HG03280 (cell line): ENCODE measurements around the gene ARRDC3.
"Not testable (repeated sequence)": the region's sequence is repeated elsewhere in the genome, so short reads cannot be mapped to it uniquely, and the experiment has no call there.

ENCODE experiments used
- ATAC-seq: cut with Tn5 transposase; IDR thresholded peaks from one replicate; pipeline ENCODE4 v1.9.1; 2021; ENCODE audit warnings: mild to moderate bottlenecking, moderate library complexity; ENCODE audit not compliant: unreplicated experiment

The ARRDC3 gene, protein sequence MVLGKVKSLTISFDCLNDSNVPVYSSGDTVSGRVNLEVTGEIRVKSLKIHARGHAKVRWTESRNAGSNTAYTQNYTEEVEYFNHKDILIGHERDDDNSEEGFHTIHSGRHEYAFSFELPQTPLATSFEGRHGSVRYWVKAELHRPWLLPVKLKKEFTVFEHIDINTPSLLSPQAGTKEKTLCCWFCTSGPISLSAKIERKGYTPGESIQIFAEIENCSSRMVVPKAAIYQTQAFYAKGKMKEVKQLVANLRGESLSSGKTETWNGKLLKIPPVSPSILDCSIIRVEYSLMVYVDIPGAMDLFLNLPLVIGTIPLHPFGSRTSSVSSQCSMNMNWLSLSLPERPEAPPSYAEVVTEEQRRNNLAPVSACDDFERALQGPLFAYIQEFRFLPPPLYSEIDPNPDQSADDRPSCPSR

DNA sequence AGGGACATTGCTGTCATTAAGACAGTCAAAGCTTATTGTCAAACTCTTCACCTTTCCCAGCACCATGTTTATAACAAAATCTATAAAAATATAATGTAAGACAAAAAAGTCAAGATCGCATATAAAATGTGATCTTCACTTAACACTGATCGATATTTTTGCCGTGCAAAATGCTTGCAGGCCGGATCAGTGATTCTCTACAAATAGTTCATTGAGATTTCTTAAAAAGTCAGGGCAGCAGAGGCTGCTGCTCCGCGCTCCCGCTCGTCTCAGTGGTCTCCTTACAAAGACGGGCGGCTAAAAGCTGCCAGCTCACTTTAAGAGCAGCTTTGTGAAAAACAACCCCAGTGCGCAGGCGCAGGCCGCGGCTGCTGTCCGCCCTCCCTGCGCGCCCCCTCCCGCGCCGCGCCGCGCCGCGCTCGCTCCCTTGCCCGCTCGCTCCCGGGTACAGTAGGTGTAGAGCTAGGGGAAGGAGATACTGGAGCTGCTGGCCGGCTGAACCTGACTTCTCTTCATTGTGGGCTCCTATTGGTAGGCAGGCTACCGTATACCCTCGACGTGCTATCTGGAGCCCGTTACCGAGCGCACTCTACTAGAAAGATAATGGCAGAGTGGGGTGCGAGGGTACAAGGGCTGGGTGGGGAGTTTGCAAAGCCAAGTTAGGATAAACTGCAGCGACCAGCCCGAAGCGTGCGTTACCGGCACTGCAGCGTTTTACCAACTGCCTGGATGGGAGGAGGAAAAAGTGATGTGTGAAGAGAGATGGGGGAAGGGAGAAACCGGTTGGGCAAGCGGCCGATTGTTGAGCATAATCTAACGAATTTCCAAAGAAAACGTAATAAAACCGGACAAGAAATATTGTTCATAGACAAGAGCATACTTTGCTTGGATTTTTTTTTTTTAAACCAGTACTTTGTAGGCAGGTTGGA is at the start of gene ARRDC3:
TSS of gene ARRDC3 (minus strand) at position 291 of the 929 bp plus-strand sequence. CDS start at position 66, 225 bp downstream.
- ATAC-seq: peak; percentile 48

DNA sequence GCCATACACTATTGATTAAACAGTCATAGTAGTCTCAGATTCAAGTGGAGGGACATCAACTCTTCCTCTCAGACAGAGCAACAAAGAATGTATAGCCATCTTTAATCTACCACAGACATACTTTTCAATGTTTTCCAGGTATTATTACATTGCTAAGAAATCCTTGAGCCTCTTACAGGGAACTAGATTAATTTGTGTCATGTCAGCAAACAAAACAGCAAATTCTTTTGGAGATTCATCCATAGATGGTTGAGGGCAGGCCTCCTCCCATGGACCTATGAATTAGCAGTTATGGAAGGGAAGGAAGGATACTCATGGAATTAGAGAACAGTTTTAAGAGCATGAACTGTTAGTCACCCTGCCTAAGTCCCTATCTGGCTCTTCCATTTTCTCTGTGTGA is 47.8 kb upstream of the ARRDC3 start:
- ATAC-seq: no peak

DNA sequence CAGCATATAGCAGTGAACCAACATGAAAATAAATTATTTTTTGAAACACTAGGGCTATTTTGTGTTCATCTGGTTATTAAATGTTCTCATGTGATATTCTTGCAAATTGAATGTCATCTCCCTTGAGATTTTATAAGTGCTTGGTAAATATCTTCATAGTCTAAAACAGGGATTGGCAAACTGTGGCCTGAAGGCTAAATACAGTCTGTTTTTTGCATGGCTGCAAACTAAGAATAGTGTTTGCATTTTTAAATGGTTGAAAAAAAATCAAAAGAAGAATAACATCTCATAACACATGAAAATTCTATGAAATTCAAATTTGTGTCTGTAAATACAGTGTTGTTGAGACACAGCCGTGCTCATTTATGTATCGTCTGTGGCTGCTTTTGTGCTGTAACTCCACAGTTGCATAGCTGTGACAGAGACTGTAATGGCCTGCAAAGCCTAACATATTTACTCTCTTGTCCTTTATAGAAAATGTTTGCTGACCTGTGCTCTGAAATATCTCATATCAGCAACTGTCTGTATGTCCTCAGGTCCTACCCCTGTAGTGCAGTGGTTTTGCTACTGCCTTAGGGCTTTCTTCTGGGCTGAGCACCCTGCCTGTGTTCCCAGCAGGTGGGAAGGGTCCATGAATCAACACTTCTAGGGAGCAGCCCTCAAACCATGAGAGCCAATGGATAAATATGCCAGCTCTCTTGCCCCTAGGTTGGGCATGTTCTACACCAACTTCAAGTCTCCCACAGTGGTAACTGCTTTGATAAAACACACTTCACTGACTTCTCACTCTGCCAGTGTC is 41.7 kb upstream of the ARRDC3 start:
- no peak for ATAC-seq

DNA sequence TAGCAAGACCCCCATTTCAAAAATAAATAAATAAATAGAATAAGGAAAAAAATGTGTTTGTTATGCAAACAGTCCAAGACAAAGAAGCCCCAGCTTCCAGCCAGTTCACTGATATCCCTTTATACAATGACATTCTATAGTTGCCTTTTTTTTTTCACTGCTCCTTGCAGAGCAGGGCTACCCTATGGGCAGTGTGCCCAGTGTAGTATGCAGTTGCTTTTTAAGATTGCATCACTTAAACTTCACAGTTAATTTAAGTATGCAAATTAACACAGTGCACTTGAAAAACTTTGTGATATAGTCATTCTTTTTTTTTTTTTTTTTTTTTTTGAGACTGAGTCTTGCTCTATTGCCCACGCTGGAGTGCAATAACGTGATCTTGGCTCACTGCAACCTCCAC is 40.8 kb upstream of the ARRDC3 start:
- no peak for ATAC-seq

DNA sequence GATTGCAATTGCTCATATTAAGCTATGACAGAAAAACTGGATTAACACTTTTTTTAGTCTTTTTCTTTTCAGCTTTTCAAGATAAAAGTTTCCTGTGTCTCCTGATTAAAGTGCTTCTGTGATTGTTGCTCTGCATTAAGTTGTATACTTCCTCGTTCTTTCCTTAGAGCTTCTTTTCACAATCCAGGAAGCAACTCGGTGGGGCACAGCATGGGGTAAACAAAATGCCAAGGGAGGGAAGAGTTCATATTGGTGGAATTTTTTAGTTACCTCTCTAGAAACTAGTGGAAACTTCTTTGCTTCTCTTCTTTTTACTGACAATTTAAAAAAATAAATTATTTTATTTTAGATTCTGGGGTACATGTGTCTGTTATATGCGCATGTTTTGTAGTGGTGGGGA is 37.8 kb upstream of the ARRDC3 start:
- ATAC-seq: no peak

DNA sequence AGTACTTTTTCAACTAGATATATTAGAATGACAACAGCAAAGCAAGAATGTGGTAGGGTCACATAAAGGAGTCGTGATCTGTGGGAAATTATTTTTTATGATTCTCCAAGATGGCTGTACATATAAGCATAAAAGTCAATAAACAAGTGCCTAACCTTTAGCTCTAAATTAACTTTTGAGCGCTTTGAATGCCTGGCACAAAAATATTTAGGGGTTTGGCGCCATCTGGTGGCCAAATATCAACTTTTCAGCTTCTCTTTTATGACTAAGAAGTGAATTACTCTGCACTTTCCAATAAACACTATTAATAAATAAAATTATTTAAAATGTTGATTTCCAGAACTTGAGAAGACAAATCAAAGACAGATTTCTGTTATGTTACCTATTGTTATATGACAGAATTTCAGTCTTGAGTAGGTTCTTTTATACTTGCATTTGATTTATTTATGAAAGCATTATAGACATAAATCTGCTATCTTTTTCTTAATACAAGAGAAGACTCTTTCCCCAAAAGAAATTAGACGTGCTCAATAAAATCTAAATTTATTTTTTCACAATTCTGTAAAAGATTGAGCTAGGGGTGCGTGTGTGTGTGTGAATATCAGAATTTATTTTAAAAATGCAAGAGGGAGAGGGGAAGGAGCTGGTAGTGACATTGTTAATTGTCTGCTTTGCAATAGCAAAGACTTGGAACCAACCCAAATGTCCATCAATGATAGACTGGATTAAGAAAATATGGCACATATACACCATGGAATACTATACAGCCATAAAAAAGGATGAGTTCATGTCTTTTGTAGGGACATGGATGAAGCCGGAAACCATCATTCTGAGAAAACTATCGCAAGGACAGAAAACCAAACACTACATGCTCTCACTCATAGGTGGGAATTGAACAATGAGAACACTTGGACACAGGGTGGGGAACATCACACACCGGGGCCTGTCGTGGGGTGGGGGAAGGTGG is 36.7 kb upstream of the ARRDC3 start:
- ATAC-seq: no peak

DNA sequence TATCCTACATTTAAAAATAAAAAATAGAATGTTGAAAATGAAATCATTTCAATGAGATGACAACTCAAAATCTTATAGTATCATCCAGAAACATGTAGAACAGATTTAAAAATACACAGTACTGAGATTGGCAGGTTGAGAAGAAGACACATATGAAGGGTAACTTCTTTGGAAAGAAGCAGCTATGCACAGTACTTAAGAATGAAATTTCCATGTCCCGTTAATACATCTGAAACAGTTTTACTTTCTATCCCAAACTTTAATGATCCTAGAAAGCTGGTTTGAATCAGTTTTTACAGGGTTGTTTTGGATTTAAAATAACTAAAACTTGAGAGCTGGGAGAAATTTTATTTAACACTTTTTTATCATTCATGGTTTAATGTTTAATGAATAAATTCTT is 36.0 kb upstream of the ARRDC3 start:
- ATAC-seq: no peak

DNA sequence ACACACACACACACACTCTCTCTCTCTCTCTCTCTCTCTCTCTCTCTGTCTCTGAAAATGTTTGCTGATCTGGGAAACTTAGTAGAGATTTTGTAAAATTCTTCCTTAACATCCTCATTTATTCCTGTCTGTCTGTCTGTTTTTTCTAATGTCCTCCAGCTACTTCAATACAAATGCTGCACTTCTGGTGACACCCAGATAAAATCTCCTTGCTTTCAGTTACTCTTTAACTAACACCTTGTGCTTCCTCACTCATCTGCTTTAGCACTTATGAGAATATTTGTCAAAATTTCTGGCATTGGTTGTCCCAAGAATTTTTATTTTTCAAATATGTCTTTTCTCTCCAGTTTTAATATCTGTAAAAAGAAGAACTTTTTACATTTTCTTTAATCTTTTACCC is 35.0 kb upstream of the ARRDC3 start:
- no peak for ATAC-seq

DNA sequence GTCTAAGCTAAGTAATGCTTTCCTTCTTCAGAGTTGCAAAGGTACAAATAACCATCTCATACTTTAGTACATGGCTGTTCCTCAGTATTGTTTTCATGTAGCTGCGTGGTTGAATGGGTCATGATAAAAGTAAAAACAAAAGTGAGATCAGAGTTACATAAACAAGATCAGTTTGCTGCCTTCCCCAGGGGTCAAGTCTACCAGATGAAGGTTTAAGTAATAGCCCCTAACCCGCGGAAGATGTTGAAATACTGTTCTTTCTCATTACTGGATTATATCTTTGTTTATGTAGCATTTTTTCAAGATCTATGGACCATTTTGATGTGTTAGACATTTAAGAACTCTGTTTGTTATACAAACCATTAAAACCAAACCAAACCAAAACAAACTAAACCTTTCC is 34.1 kb upstream of the ARRDC3 start:
- no peak for ATAC-seq

DNA sequence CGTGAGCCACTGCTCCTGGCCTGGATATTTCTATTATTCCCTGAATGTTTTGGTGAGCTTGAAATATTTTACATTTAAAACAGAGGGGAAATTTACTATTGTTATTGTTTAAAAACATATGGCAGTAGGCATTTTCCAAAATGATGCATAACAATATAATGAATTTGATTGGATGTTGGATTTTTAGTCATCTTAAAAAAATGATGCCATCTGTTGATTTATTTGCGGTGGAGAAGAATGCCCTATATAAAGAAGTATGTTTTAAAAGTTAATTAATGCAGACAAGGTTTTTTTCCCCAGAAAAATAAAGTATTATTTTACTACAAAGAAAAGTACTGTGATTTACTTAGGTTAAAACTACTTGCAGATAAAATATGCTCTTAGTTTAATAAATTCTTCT is 33.4 kb upstream of the ARRDC3 start:
- ATAC-seq: no peak

DNA sequence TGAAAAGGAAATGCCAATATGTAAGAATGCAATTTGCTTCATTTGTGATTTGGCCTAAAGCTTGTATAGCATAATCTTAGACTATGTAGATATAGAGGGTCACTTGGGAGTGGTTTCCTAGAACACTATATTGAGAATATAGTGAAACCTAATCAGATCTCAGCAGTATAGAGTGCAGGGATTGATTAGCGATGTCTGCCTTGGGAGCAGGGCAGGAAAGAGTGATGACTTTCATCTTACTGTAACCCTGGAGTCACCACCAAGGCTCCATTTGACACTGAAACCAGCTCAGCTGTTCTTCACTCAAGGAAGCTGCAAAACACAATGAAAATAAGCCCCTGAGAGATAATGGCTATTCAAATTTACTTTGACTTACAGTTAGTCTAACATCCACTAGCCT is 26.2 kb upstream of the ARRDC3 start:
- ATAC-seq: no peak

DNA sequence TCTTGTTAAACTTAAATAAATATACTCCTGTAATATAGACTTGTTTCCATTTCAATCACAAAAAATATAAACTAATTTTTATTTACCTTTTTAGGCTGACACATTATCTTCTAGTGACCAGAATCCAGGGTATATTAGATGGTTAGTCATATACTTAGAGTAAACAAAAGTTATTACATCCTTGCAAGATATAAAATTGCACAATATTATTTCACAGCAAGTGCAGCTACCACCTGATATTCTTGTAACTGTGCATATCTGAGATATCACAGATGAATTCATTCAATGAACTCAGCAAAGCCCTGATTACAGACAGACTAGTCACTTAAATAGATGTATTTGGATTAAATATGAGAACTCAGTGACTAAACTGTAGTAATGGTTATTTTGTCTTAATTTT is 25.6 kb upstream of the ARRDC3 start:
- ATAC-seq: no peak

DNA sequence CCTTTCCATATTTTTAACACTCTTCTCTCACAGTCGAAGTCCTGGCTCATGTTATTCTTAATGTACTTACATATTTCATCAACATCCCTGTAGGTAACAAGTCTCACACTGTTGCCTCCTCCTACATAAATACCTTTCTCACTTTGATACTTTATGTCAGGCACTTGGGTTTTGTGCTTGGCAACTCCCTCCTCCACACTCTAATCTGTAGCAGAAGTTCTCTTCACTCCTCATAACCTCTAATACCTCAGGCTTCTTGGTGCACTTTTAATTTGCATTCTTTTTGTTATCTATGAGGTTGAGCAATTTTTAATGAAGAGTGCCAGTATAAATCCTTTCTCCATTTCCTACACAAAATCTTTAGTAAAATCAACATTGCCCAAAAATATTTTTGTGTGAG is 24.1 kb upstream of the ARRDC3 start:
- no peak for ATAC-seq

DNA sequence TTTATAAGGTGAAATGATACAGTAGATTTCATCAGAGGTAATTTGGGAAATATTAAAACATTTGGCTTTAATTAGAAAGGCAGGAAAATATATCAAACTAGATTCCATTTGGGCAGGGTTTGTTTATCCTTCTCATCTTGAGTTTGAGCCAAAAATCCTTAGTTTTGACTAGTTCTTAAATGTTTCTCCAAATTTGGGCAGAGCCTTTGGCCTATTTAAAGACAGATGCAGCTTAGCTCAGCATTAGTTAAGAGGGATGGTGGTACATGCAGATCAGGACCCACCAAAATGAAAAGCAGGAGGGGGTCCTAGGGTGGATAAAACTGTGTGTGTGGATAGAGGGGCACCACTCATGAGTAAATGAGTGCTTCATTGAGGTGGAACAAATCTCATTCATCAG is 20.3 kb upstream of the ARRDC3 start:
- no peak for ATAC-seq

DNA sequence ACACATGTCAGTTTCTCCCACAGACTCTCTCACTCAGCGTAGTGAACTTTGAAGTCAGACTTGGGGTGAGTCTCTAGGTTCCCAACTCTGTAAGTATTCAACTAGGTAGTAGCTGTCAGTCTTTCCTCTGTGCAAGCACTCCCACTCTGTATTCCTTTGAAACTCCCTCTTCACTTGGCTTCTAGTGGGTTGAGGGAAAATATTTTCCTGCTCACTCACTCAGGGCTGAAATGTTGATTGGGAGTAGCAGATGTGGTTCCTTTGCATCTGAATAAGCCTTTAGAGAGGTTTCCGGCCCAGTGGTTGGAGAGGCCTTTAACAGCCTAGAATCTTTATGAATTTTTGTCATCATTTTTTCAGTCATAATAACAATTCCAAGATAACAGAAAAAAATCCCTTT is 18.1 kb upstream of the ARRDC3 start:
- no peak for ATAC-seq

DNA sequence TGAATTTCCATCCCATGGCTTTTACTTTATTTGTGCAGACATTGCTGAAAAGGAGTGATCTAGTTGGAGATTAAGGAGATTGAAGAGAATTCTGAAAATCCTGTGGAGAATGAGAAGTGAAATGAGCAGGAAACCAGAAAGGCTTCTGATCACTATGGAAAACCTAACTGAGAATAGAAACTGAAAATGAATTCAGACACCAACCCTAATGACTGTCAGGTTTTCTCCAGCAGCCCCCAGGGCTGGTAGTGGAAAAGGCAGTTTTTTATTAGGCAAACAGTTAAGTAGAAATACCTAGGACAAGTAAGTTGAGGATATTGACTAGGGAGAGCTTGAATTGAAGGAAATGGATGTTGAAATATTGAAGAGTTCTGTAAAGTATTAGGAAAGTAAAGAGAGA is 14.7 kb upstream of the ARRDC3 start:
- no peak for ATAC-seq

DNA sequence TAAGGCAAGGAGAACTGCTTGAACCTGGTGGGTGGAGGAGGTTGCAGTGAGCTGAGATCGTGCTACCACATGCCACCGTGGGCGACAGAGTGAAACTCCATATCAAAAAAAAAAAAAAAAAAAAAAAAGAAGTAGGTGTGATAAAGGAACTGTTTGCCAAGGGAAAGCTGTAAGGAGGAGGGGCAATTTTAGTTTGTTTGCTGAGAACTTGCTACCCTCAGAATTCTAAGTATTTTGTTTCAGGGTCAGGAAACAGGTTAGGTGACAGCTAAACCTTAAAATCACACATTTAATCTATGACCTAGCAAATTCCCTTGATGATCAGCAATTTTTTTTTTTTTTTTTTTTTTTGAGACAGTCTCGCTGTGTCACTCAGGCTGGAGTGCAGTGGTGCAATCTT is 7.2 kb upstream of the ARRDC3 start:
- no peak for ATAC-seq

DNA sequence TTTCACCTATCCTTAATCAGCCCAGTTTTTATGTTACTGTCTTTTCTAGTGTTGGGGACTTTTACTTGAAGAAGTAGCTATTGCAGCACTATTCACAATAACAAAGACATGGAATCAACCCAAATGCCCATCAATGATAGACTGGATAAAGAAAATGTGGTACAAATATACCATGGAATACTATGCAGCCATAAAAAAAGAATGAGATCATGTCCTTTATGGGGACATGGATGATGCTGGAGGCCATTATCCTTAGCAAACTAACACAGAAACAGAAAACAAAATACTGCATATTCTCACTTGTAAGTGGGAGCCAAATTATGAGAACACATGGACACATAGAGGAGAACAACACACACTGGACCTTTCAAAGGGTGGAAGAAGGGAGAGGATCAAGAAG is 6.4 kb upstream of the ARRDC3 start:
- not testable (repeated sequence) for ATAC-seq

DNA sequence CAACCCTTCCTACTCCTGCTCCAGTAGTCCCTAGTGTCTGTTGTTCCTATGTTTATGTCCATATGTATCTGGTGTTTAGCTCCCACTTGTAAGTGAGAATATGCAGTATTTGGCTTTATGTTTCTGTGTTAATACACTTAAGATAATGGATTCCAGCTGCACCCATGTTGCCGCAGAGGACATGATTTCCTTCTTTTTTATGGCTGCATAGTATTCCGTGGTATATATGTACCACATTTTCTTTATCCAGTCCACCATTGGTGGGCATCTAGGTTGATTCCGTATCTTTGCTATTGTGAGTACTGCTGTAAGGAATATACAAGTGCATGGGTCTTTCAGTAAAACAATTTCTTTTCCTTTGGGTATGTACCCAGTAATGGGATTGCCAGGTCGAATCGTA is 5.2 kb upstream of the ARRDC3 start:
- ATAC-seq: no peak

DNA sequence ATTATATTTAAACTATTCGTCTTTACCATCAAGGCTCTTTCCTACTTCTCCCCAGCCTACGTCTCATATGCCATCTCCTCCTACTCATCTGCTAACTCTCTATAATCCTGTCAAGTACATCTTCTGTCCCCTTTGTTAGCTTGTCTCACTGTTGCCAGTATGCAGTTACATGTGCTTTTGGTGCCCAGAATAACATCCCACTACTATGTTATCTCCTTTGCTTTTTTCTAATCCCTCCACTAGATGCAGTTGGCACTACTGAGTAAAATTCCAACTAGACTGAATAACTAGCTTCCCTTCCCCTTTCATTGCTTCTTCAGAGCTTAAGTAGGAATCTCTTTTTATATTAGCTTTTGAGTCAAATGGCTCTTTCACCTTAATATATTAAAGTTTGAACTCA is 3.0 kb upstream of the ARRDC3 start:
- no peak for ATAC-seq
